ENCODE measurements around the gene CHAT. TPM values are rescaled to one million over a fixed set of nuclear protein-coding genes. Genes with fewer than 3 reads are reported as not detected.

Gene CHAT
- total RNA-seq, 1 experiment from 2014 or later = not detected

DNA sequence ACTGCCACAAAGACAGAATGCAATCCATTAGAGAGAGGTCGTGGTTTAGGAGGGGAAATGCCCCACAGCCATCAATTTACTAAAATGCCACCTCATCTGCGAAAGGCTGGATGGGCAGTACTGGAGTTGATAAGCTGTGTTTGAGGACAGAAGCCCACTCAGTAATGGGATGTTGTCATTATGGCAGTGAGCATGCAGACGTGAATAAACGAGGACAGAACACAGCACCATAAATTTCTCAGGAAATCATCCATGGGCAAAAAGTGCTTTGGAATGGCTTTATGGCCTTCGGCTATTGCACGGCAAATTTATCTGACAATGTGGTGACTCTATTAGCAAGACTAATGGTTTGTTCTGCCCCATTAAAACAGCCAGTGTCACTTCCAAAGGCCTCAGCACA is 49.8 kb downstream of the CHAT start:
- ChIA-PET CTCF (no interaction called here), RAD21 (ENCODE audit: low non-redundant PET in 1 of 2, low total read pairs in 2 of 2, uncharacterized antibody in 2 of 2, unreplicated experiment in 2 of 2) (no interaction called here), POLR2A (no interaction called here)
- Histone ChIP-seq H3K27me3 (ENCODE audit: insufficient read depth, low read length) (peaks cover 19% of the 10 kb centered on the region), H3K4me2 (ENCODE audit: low read length) (no peak overlapping the region), H3K36me3 (ENCODE audit: control insufficient read depth in 1 of 2, insufficient read depth in 2 of 2, low read length in 2 of 2) (no peaks in the 10 kb centered on the region), H4K20me1 (ENCODE audit: insufficient read depth) (no peaks in the 10 kb centered on the region), H3K79me2 (ENCODE audit: insufficient read depth, low read length) (no peaks in the 10 kb centered on the region), H3K4me3 (replicated peaks in 1 of 2; ENCODE audit: low read depth in 1 of 2, low read length in 2 of 2) (no peak overlapping the region), H3K4me1 (ENCODE audit: control insufficient read depth in 1 of 2, insufficient read depth in 2 of 2, low read length in 2 of 2) (no peaks in the 10 kb centered on the region), H3K27ac (ENCODE audit: low read depth, low read length) (no peak overlapping the region), H3K9me3 (ENCODE audit: control insufficient read depth in 1 of 2, insufficient read depth in 1 of 2, low read depth in 1 of 2, low read length in 2 of 2) (peaks cover 0 to 7% of the 10 kb centered on the region in 2 experiments; a peak in 1 of 4 replicates), H3K9me2 (ENCODE audit: insufficient read depth) (no peaks in the 10 kb centered on the region), H2AFZ (ENCODE audit: low read depth, low read length, poor library complexity, severe bottlenecking) (no peak overlapping the region), H3K9ac (ENCODE audit: low read length) (no peak overlapping the region)
- TF ChIP-seq TCF7L2 (IDR thresholded peaks at IDR 0.05; ENCODE audit: borderline replicate concordance, extremely low read depth, insufficient read depth, insufficient read length) = no peak
- TF ChIP-seq EZH2 (IDR thresholded peaks at IDR 0.05) = no peak
- TF ChIP-seq EGR1 (IDR thresholded peaks at IDR 0.05; ENCODE audit: low read depth) = no peak
- no peak for TF ChIP-seq SRF (IDR thresholded peaks at IDR 0.05; ENCODE audit: low read depth)
- TF ChIP-seq SP1 (IDR thresholded peaks at IDR 0.05; ENCODE audit: low read depth) = no peak
- no peak for TF ChIP-seq MAX (IDR thresholded peaks at IDR 0.05)
- TF ChIP-seq ZFX (IDR thresholded peaks at IDR 0.05) = no peak
- TF ChIP-seq, protein P1, sequence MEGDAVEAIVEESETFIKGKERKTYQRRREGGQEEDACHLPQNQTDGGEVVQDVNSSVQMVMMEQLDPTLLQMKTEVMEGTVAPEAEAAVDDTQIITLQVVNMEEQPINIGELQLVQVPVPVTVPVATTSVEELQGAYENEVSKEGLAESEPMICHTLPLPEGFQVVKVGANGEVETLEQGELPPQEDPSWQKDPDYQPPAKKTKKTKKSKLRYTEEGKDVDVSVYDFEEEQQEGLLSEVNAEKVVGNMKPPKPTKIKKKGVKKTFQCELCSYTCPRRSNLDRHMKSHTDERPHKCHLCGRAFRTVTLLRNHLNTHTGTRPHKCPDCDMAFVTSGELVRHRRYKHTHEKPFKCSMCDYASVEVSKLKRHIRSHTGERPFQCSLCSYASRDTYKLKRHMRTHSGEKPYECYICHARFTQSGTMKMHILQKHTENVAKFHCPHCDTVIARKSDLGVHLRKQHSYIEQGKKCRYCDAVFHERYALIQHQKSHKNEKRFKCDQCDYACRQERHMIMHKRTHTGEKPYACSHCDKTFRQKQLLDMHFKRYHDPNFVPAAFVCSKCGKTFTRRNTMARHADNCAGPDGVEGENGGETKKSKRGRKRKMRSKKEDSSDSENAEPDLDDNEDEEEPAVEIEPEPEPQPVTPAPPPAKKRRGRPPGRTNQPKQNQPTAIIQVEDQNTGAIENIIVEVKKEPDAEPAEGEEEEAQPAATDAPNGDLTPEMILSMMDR (IDR thresholded peaks at IDR 0.05 in 2 of 3, conservative IDR thresholded peaks at IDR 0.05 in 1 of 3; ENCODE audit: borderline replicate concordance in 1 of 3, insufficient read depth in 1 of 3, low read depth in 2 of 3, low read length in 2 of 3) = no peak
- TF ChIP-seq RAD21 (IDR thresholded peaks at IDR 0.05; ENCODE audit: low read depth) = no peak
- no peak for TF ChIP-seq EZH2phosphoT487 (IDR thresholded peaks at IDR 0.05; ENCODE audit: borderline replicate concordance)
- TF ChIP-seq ZNF274 (IDR thresholded peaks at IDR 0.05; ENCODE audit: low read depth, low read length) = no peak
- no peak for TF ChIP-seq ZBTB33 (IDR thresholded peaks at IDR 0.05; ENCODE audit: extremely low read depth, insufficient replicate concordance, low read length)
- no peak for TF ChIP-seq POLR2A (IDR thresholded peaks at IDR 0.05; ENCODE audit: borderline replicate concordance, extremely low read depth, insufficient read depth, insufficient read length)
- TF ChIP-seq JUND (IDR thresholded peaks at IDR 0.05) = no peak
- no peak for TF ChIP-seq YY1 (IDR thresholded peaks at IDR 0.05; ENCODE audit: extremely low read depth, insufficient replicate concordance, low read depth, low read length)
- no peak for TF ChIP-seq SIN3A (IDR thresholded peaks at IDR 0.05; ENCODE audit: low read depth)
- no peak for TF ChIP-seq CEBPB (IDR thresholded peaks at IDR 0.05; ENCODE audit: low read depth)
- DNase-seq (ENCODE audit: low read depth, low spot score) = no peak
- BruUV-seq (replicated peaks) = no TSS peak
- ATAC-seq = no peak
- intact Hi-C loops (cut with micrococcal nuclease) = no loop called here

Data from HCT116 (cell line).